Stimulated activated CD8-positive, alpha-beta memory T cell treated with anti-CD3 and anti-CD28 coated beads, Interleukin-4, amount 100 ng/mL, for 48 hours (primary cell): ENCODE measurements around the gene MON1A.
A peak's percentile ranks its signal among the peaks of the same experiment; 100 is the strongest.
"Not testable (repeated sequence)": the region's sequence is repeated elsewhere in the genome, so short reads cannot be mapped to it uniquely, and the experiment has no call there.

Experiments
- DNase-seq: peaks from one replicate; pipeline ENCODE4 v3.0.0-alpha.2; 2020

Gene MON1A

GRCh38 chr3:49916686-49917085, 12.9 kb downstream of the MON1A start:
- DNase-seq = no peak

GRCh38 chr3:49914906-49915305, 14.7 kb downstream of the MON1A start:
- DNase-seq = no peak

GRCh38 chr3:49912881-49913281, 16.7 kb downstream of the MON1A start:
- DNase-seq = no peak

GRCh38 chr3:49911611-49912010, 18.0 kb downstream of the MON1A start:
- no peak for DNase-seq

GRCh38 chr3:49911124-49911420, 18.5 kb downstream of the MON1A start:
- no peak for DNase-seq

- DNase-seq = no peak
Observed at GRCh38 chr3:49910409-49911123, 19.0 kb downstream of the MON1A start.

- DNase-seq = no peak
Observed at GRCh38 chr3:49908373-49909199, 21.0 kb downstream of the MON1A start.

- peak; percentile 72 for DNase-seq
Observed at GRCh38 chr3:49906073-49906743, 23.4 kb downstream of the MON1A start.

- DNase-seq = not testable (repeated sequence)
Observed at GRCh38 chr3:49904448-49904847, 25.2 kb downstream of the MON1A start.

- DNase-seq = peak; percentile 90
Observed at GRCh38 chr3:49903451-49904424, 25.9 kb downstream of the MON1A start, which contains the start of gene MST1R. Gene MST1R, minus strand, starts transcription at chr3:49903873. Its CDS starts 264 bp downstream, at chr3:49903609.

- no peak for DNase-seq
Observed at GRCh38 chr3:49902511-49903345, 26.9 kb downstream of the MON1A start.

- DNase-seq = no peak
Observed at GRCh38 chr3:49901366-49902339, 28.0 kb downstream of the MON1A start.

GRCh38 chr3:49900491-49901153, 29.0 kb downstream of the MON1A start:
- no peak for DNase-seq

- peak; percentile 37 for DNase-seq
Observed at GRCh38 chr3:49899815-49900214, 29.8 kb downstream of the MON1A start.

GRCh38 chr3:49898991-49899390, 30.6 kb downstream of the MON1A start:
- DNase-seq = no peak

GRCh38 chr3:49896345-49896744, 33.3 kb downstream of the MON1A start:
- no peak for DNase-seq

GRCh38 chr3:49895791-49896190, 33.8 kb downstream of the MON1A start:
- no peak for DNase-seq

- no peak for DNase-seq
Observed at GRCh38 chr3:49889296-49889695, 40.3 kb downstream of the MON1A start.

- no peak for DNase-seq
Observed at GRCh38 chr3:49886922-49887265, 42.7 kb downstream of the MON1A start.

- DNase-seq = no peak
Observed at GRCh38 chr3:49883998-49884397, 45.6 kb downstream of the MON1A start.
